ENCODE data around the gene IL13RA1.
A peak's percentile ranks its signal among the peaks of the same experiment; 100 is the strongest.
"Not testable (repeated sequence)": the region's sequence is repeated elsewhere in the genome, so short reads cannot be mapped to it uniquely, and the experiment has no call there.

The IL13RA1 gene

GRCh38 chrX:118770133-118770760, 42.8 kb downstream of the IL13RA1 start:
- DNase-seq (no peak), ATAC-seq (replicated peaks) (no peak)
- Mint-ChIP-seq H3K9me3 (no peaks in the 10 kb centered on the region), H3K27me3 (peaks cover 5 to 23% of the 10 kb centered on the region in 2 donors), H3K27ac (no peak overlapping the region), H3K4me3 (no peak overlapping the region), H3K36me3 (ENCODE audit: insufficient read depth) (no peaks in the 10 kb centered on the region), H3K4me1 (ENCODE audit: low read depth in 2 of 2) (no peaks in the 10 kb centered on the region)

GRCh38 chrX:118772051-118772450, 44.6 kb downstream of the IL13RA1 start:
- H3K4me3 Mint-ChIP-seq = no peak overlapping the region
- H3K9me3 Mint-ChIP-seq = no peaks in the 10 kb centered on the region
- no peak for ATAC-seq (replicated peaks)

GRCh38 chrX:118773782-118774181, 46.4 kb downstream of the IL13RA1 start:
- Mint-ChIP-seq H3K4me3 (no peak overlapping the region), H3K9me3 (no peaks in the 10 kb centered on the region), H3K27me3 (peaks cover 16 to 26% of the 10 kb centered on the region in 2 donors), H3K36me3 (ENCODE audit: insufficient read depth) (no peaks in the 10 kb centered on the region), H3K27ac (no peak overlapping the region), H3K4me1 (ENCODE audit: low read depth in 2 of 2) (no peaks in the 10 kb centered on the region)
- no peak for ATAC-seq (replicated peaks)
- DNase-seq = no peak

More at GRCh38 chrX:118772051-118772450, 44.6 kb downstream of the IL13RA1 start:
- no peaks in the 10 kb centered on the region for H3K36me3 Mint-ChIP-seq (ENCODE audit: insufficient read depth)
- no peak overlapping the region for H3K27ac Mint-ChIP-seq
- H3K4me1 Mint-ChIP-seq (ENCODE audit: low read depth in 2 of 2) = no peaks in the 10 kb centered on the region
- H3K27me3 Mint-ChIP-seq = peaks cover 16 to 26% of the 10 kb centered on the region in 2 donors
- DNase-seq = no peak

GRCh38 chrX:118779581-118779980, 52.2 kb downstream of the IL13RA1 start:
- Mint-ChIP-seq H3K4me3 (no peak overlapping the region), H3K36me3 (ENCODE audit: insufficient read depth) (no peaks in the 10 kb centered on the region), H3K27me3 (peaks cover 10 to 24% of the 10 kb centered on the region in 2 donors), H3K27ac (no peak overlapping the region), H3K4me1 (ENCODE audit: low read depth in 2 of 2) (no peaks in the 10 kb centered on the region), H3K9me3 (no peaks in the 10 kb centered on the region)
- no peak for DNase-seq
- no peak for ATAC-seq (replicated peaks)

- peaks cover 3% of the 10 kb centered on the region for H3K36me3 Mint-ChIP-seq (ENCODE audit: insufficient read depth)
- peaks cover under 1 to 16% of the 10 kb centered on the region in 2 donors for H3K27me3 Mint-ChIP-seq
- no peak overlapping the region for H3K27ac Mint-ChIP-seq
- no peak overlapping the region for H3K4me3 Mint-ChIP-seq
- H3K4me1 Mint-ChIP-seq (ENCODE audit: low read depth in 2 of 2) = no peaks in the 10 kb centered on the region
- H3K9me3 Mint-ChIP-seq = no peaks in the 10 kb centered on the region
- ATAC-seq (replicated peaks) (no peak), DNase-seq (no peak)
These were observed 53.1 kb downstream of the IL13RA1 start for GRCh38 chrX:118780509-118780908.

GRCh38 chrX:118780911-118781310, 53.5 kb downstream of the IL13RA1 start:
- peaks cover 4% of the 10 kb centered on the region for H3K36me3 Mint-ChIP-seq (ENCODE audit: insufficient read depth)
- no peaks in the 10 kb centered on the region for H3K4me1 Mint-ChIP-seq (ENCODE audit: low read depth in 2 of 2)
- DNase-seq = no peak
- H3K4me3 Mint-ChIP-seq = no peak overlapping the region
- no peak overlapping the region for H3K27ac Mint-ChIP-seq
- no peak for ATAC-seq (replicated peaks)
- peaks cover 0 to 12% of the 10 kb centered on the region in 2 donors for H3K27me3 Mint-ChIP-seq
- H3K9me3 Mint-ChIP-seq = no peaks in the 10 kb centered on the region

- DNase-seq (no peak), ATAC-seq (replicated peaks) (no peak)
- no peaks in the 10 kb centered on the region for H3K4me1 Mint-ChIP-seq (ENCODE audit: low read depth in 2 of 2)
- H3K27me3 Mint-ChIP-seq = peaks cover 19 to 22% of the 10 kb centered on the region in 2 donors
- H3K36me3 Mint-ChIP-seq (ENCODE audit: insufficient read depth) = no peaks in the 10 kb centered on the region
- H3K9me3 Mint-ChIP-seq = no peaks in the 10 kb centered on the region
- H3K4me3 Mint-ChIP-seq = no peak overlapping the region
- H3K27ac Mint-ChIP-seq = no peak overlapping the region
These were observed 68.3 kb downstream of the IL13RA1 start for GRCh38 chrX:118795528-118796280.

- ATAC-seq (replicated peaks) (no peak), DNase-seq (no peak)
- Mint-ChIP-seq H3K4me1 (ENCODE audit: low read depth in 2 of 2) (no peaks in the 10 kb centered on the region), H3K4me3 (no peak overlapping the region), H3K9me3 (no peaks in the 10 kb centered on the region), H3K27me3 (peaks cover 13 to 19% of the 10 kb centered on the region in 2 donors), H3K27ac (peak overlapping the region in 1 of 2 donors; percentile 44), H3K36me3 (ENCODE audit: insufficient read depth) (no peaks in the 10 kb centered on the region)
These were observed 75.5 kb downstream of the IL13RA1 start for GRCh38 chrX:118802857-118803256.

GRCh38 chrX:118807151-118808017, 80.0 kb downstream of the IL13RA1 start:
- Mint-ChIP-seq H3K27ac (no peak overlapping the region), H3K9me3 (no peaks in the 10 kb centered on the region), H3K36me3 (ENCODE audit: insufficient read depth) (no peaks in the 10 kb centered on the region), H3K4me1 (ENCODE audit: low read depth in 2 of 2) (no peaks in the 10 kb centered on the region), H3K4me3 (no peak overlapping the region), H3K27me3 (peaks cover 18 to 19% of the 10 kb centered on the region in 2 donors)
- DNase-seq (peak in 1 of 3 experiments; percentile 4), ATAC-seq (replicated peaks) (no peak)

- ATAC-seq (replicated peaks); H3K4me1 Mint-ChIP-seq (ENCODE audit: low read depth in 2 of 2); DNase-seq; H3K9me3 Mint-ChIP-seq; H3K4me3 Mint-ChIP-seq; H3K27ac Mint-ChIP-seq; H3K36me3 Mint-ChIP-seq (ENCODE audit: insufficient read depth): not testable (repeated sequence)
- H3K27me3 Mint-ChIP-seq = peaks cover 0 to 14% of the 10 kb centered on the region in 2 donors
These were observed 89.9 kb downstream of the IL13RA1 start for GRCh38 chrX:118817257-118817656.

GRCh38 chrX:118823263-118824172, 96.1 kb downstream of the IL13RA1 start, which contains the start of gene ZCCHC12:
Gene ZCCHC12, plus strand, starts transcription at chrX:118823824. Its CDS starts 1,421 bp downstream, at chrX:118825245.
- DNase-seq = peak; percentile 3 to 8 (median 5)
- no peaks in the 10 kb centered on the region for H3K9me3 Mint-ChIP-seq
- no peak within 1 kb of the TSS for H3K27ac Mint-ChIP-seq
- peak within 1 kb of the TSS; percentile 77 to 79 for H3K4me3 Mint-ChIP-seq
- H3K27me3 Mint-ChIP-seq = peaks cover 47 to 52% of the 10 kb centered on the region in 2 donors
- peaks cover 6 to 12% of the 10 kb centered on the region in 2 donors for H3K4me1 Mint-ChIP-seq (ENCODE audit: low read depth in 2 of 2)
- no peaks in the 10 kb centered on the region for H3K36me3 Mint-ChIP-seq (ENCODE audit: insufficient read depth)
- peak; percentile 83 for ATAC-seq (replicated peaks)

- ATAC-seq (replicated peaks) (no peak), DNase-seq (no peak)
- H3K4me3 Mint-ChIP-seq = peak overlapping the region; percentile 77 to 79
- no peaks in the 10 kb centered on the region for H3K9me3 Mint-ChIP-seq
- H3K27me3 Mint-ChIP-seq = peaks cover 55 to 59% of the 10 kb centered on the region in 2 donors
- H3K27ac Mint-ChIP-seq = no peak overlapping the region
- H3K4me1 Mint-ChIP-seq (ENCODE audit: low read depth in 2 of 2) = peaks cover 6 to 12% of the 10 kb centered on the region in 2 donors
- H3K36me3 Mint-ChIP-seq (ENCODE audit: insufficient read depth) = no peaks in the 10 kb centered on the region
These were observed 96.8 kb downstream of the IL13RA1 start for GRCh38 chrX:118824173-118824730.
